ENCODE data around the gene OCA2.

OCA2 gene

GRCh38 chr15:28079313-28079969, 19.7 kb downstream of the OCA2 start:
- DNase-seq (ENCODE audit: low read depth), result no peak

GRCh38 chr15:28078191-28078719, 20.9 kb downstream of the OCA2 start:
- DNase-seq (ENCODE audit: low read depth), result no peak

GRCh38 chr15:28075573-28075972, 23.5 kb downstream of the OCA2 start:
- DNase-seq (ENCODE audit: low read depth), result no peak

GRCh38 chr15:28068930-28069329, 30.2 kb downstream of the OCA2 start:
- no peak for DNase-seq (ENCODE audit: low read depth)

- no peak for DNase-seq (ENCODE audit: low read depth)
These were observed 32.9 kb downstream of the OCA2 start for GRCh38 chr15:28066231-28066630.

GRCh38 chr15:28060005-28060404, 39.1 kb downstream of the OCA2 start:
- DNase-seq (ENCODE audit: low read depth), result no peak

- DNase-seq (ENCODE audit: low read depth), result no peak
These were observed 41.0 kb downstream of the OCA2 start for GRCh38 chr15:28058082-28058481.

- no peak for DNase-seq (ENCODE audit: low read depth)
These were observed 47.0 kb downstream of the OCA2 start for GRCh38 chr15:28051955-28052633.

GRCh38 chr15:28049581-28049980, 49.5 kb downstream of the OCA2 start:
- no peak for DNase-seq (ENCODE audit: low read depth)

GRCh38 chr15:28047277-28047676, 51.8 kb downstream of the OCA2 start:
- no peak for DNase-seq (ENCODE audit: low read depth)

GRCh38 chr15:28044121-28044672, 54.9 kb downstream of the OCA2 start:
- no peak for DNase-seq (ENCODE audit: low read depth)

- DNase-seq (ENCODE audit: low read depth), result no peak
These were observed 55.4 kb downstream of the OCA2 start for GRCh38 chr15:28043691-28044091.

- no peak for DNase-seq (ENCODE audit: low read depth)
These were observed 61.0 kb downstream of the OCA2 start for GRCh38 chr15:28037969-28038590.

- DNase-seq (ENCODE audit: low read depth), result no peak
These were observed 65.7 kb downstream of the OCA2 start for GRCh38 chr15:28033443-28033842.

- no peak for DNase-seq (ENCODE audit: low read depth)
These were observed 68.3 kb downstream of the OCA2 start for GRCh38 chr15:28030801-28031200.

- DNase-seq (ENCODE audit: low read depth), result no peak
These were observed 71.4 kb downstream of the OCA2 start for GRCh38 chr15:28027714-28028076.

GRCh38 chr15:28026764-28027713, 72.1 kb downstream of the OCA2 start:
- no peak for DNase-seq (ENCODE audit: low read depth)

- DNase-seq (ENCODE audit: low read depth), result no peak
These were observed 72.9 kb downstream of the OCA2 start for GRCh38 chr15:28026221-28026620.

- DNase-seq (ENCODE audit: low read depth), result no peak
These were observed 73.7 kb downstream of the OCA2 start for GRCh38 chr15:28025413-28025812.

GRCh38 chr15:28024889-28025250, 74.2 kb downstream of the OCA2 start:
- no peak for DNase-seq (ENCODE audit: low read depth)

GRCh38 chr15:28023933-28024888, 74.9 kb downstream of the OCA2 start:
- no peak for DNase-seq (ENCODE audit: low read depth)
